ENCODE data around the gene MAST2. TPM values are rescaled to one million over a fixed set of nuclear protein-coding genes. Genes with fewer than 3 reads are reported as not detected.
"Not testable (repeated sequence)": the region's sequence is repeated elsewhere in the genome, so short reads cannot be mapped to it uniquely, and the experiment has no call there.

The MAST2 gene
- total and polyA plus RNA-seq, 2 of the 13 experiments (the other 11 are each of a cell fraction or from before 2014, with no cell fraction given) = 15.3 to 23.0 TPM

- Histone ChIP-seq H3K9ac (ENCODE audit: insufficient read depth, low read depth, low read length) (no peak overlapping the region), H3K4me3 (replicated peaks in 1 of 3; ENCODE audit: insufficient read depth in 1 of 3, low read depth in 2 of 3, low read length in 3 of 3) (no peak overlapping the region), H3K4me2 (ENCODE audit: low read depth, low read length) (no peak overlapping the region), H3K79me2 (ENCODE audit: insufficient read depth, low read length) (no peaks in the 10 kb centered on the region), H3K4me1 (ENCODE audit: insufficient read depth, low read length) (peaks cover 32% of the 10 kb centered on the region), H3K27ac (ENCODE audit: extremely low read length, insufficient read depth, low read length) (no peak overlapping the region), H2AFZ (ENCODE audit: low read length) (no peak overlapping the region), H3K27me3 (ENCODE audit: control insufficient read depth in 1 of 2, insufficient read depth in 2 of 2, low read length in 2 of 2) (no peaks in the 10 kb centered on the region), H3K9me3 (ENCODE audit: low read length) (no peaks in the 10 kb centered on the region), H3K36me3 (replicated peaks in 1 of 2; ENCODE audit: control insufficient read depth in 1 of 2, insufficient read depth in 2 of 2, low read length in 2 of 2) (0 out of 5 replicates have a peak, but pooled peaks cover 0 to 2% of the 10 kb centered on the region in 2 experiments), H4K20me1 (ENCODE audit: insufficient read depth, low read length) (0 out of 2 replicates have a peak, but pooled peaks cover 8% of the 10 kb centered on the region)
- FAIRE-seq (no peak), ATAC-seq (no peak; the same call in 2 of the 3 replicates), DNase-seq (ENCODE audit: low spot score) (peak; percentile 26)
- WGBS (ENCODE audit: low lambda C conversion rate) = 33% methylated on average over 2 of the region's 2 CpGs
- no TSS peak for BruUV-seq (replicated peaks)
- intact Hi-C loops (cut with micrococcal nuclease; ENCODE audit: unreplicated experiment) = no loop called here
- TF ChIP-seq MBNL3 (CRISPR knock-in tag; conservative IDR thresholded peaks at IDR 0.05) (no peak), ASH2L (IDR thresholded peaks at IDR 0.05; ENCODE audit: insufficient read length, low read depth, low read length) (no peak)
- ChIA-PET CTCF (ENCODE audit: low intra/inter-chr PET ratio, low total read pairs) (no interaction called here), POLR2A (no interaction called here)
- in situ Hi-C loops (cut with HindIII; ENCODE audit: extremely low pct_ligation_motif_present, low pct_unique_long_range_greater_than_20kb) = no loop called here
Measured at GRCh38 chr1:45929257-45929687, 125.9 kb downstream of the MAST2 start.

DNA sequence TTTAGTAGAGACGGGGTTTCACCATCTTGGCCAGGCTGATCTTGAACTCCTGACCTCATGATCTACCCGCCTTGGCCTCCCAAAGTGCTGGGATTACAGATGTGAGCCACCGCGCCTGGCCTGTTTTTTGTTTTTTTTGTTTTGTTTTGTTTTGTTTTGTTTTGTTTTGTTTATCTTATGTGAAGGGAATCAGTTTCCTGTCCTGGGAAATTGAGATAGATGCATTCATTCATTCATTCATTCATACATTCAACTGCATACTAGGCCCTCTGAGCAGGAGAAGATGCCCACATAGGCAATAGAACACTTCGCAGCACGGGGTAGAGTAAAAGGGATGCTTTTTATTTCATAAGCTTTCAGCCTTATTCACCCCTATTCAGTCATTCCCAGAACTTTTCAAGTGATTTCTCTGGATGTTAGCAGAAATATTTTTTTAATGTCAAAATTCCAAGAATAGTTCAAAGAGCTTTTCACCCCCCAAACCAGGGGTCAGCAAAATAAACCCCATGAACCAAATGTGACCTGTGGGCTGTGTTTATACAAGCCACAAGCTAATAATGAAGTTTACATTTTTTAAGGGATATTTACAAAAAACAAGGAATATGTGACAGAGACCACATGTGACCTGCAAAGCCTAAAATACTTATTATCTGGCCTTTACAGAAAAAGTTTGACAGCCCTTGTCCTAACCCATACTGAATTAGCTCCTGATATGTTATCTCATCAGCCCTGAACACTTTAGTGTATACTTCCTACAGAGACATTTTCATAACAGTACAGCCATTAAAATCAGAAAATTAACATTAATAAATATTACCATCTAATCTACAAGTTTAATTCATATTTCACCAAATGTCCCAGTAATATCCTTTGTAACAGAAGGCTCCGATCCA is 127.1 kb downstream of the MAST2 start:
- H3K4me1 ChIP-seq (ENCODE audit: insufficient read depth, low read length) = peaks cover 32% of the 10 kb centered on the region
- H3K4me2 ChIP-seq (ENCODE audit: low read depth, low read length) = no peak overlapping the region
- FAIRE-seq = no peak

DNA sequence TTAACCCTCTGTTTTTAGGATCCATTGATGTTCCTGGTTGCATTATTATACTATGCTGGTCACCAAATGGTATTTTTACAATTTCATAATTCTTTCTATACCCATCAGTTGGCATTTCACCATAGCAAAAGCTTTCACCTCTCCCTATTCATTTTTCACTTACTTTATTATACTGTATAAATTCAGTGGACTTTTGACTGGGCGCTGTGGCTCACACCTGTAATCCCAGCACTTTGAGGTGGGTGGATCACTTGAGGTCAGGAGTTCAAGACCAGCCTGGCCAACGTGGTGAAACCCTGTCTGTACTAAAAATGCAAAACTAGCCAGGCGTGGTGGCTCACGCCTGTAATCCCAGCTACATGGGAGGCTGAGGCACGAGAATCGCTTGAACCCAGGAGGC is 128.8 kb downstream of the MAST2 start:
- H3K4me1 ChIP-seq (ENCODE audit: insufficient read depth, low read length) = peaks cover 32% of the 10 kb centered on the region
- DNase-seq (ENCODE audit: low spot score); POLR2A ChIA-PET; H2AFZ ChIP-seq (ENCODE audit: low read length); H3K4me2 ChIP-seq (ENCODE audit: low read depth, low read length); BruUV-seq (replicated peaks); FAIRE-seq; in situ Hi-C loops (cut with HindIII; ENCODE audit: extremely low pct_ligation_motif_present, low pct_unique_long_range_greater_than_20kb); ATAC-seq; H3K4me3 ChIP-seq (replicated peaks in 1 of 3; ENCODE audit: insufficient read depth in 1 of 3, low read depth in 2 of 3, low read length in 3 of 3); H3K36me3 ChIP-seq (replicated peaks in 1 of 2; ENCODE audit: control insufficient read depth in 1 of 2, insufficient read depth in 2 of 2, low read length in 2 of 2); H3K9ac ChIP-seq (ENCODE audit: insufficient read depth, low read depth, low read length); CTCF ChIA-PET (ENCODE audit: low intra/inter-chr PET ratio, low total read pairs); H3K9me3 ChIP-seq (ENCODE audit: low read length); H4K20me1 ChIP-seq (ENCODE audit: insufficient read depth, low read length); H3K79me2 ChIP-seq (ENCODE audit: insufficient read depth, low read length); H3K27me3 ChIP-seq (ENCODE audit: control insufficient read depth in 1 of 2, insufficient read depth in 2 of 2, low read length in 2 of 2); intact Hi-C loops (cut with micrococcal nuclease; ENCODE audit: unreplicated experiment); H3K27ac ChIP-seq (ENCODE audit: extremely low read length, insufficient read depth, low read length): not testable (repeated sequence)
- 88% methylated on average over 6 of the region's 6 CpGs for WGBS (ENCODE audit: low lambda C conversion rate)

More for the DNA sequence above, 127.1 kb downstream of the MAST2 start:
- H4K20me1 ChIP-seq (ENCODE audit: insufficient read depth, low read length) = 0 out of 2 replicates have a peak, but pooled peaks cover 8% of the 10 kb centered on the region
- no peak for DNase-seq (ENCODE audit: low spot score)
- H3K9ac ChIP-seq (ENCODE audit: insufficient read depth, low read depth, low read length) = no peak overlapping the region
- no peak overlapping the region for H3K27ac ChIP-seq (ENCODE audit: extremely low read length, insufficient read depth, low read length)
- H3K9me3 ChIP-seq (ENCODE audit: low read length) = no peaks in the 10 kb centered on the region
- ChIA-PET POLR2A (no interaction called here), CTCF (ENCODE audit: low intra/inter-chr PET ratio, low total read pairs) (no interaction called here)
- intact Hi-C loops (cut with micrococcal nuclease; ENCODE audit: unreplicated experiment) (no loop called here), in situ Hi-C loops (cut with HindIII; ENCODE audit: extremely low pct_ligation_motif_present, low pct_unique_long_range_greater_than_20kb) (no loop called here)
- no peak overlapping the region for H3K4me3 ChIP-seq (replicated peaks in 1 of 3; ENCODE audit: insufficient read depth in 1 of 3, low read depth in 2 of 3, low read length in 3 of 3)
- BruUV-seq (replicated peaks) = no TSS peak
- no peak overlapping the region for H2AFZ ChIP-seq (ENCODE audit: low read length)
- 97% methylated on average over 7 of the region's 7 CpGs for WGBS (ENCODE audit: low lambda C conversion rate)
- TF ChIP-seq ZNF24 (IDR thresholded peaks at IDR 0.05) = peak; percentile 46; the same call in 1 of the 2 replicates
- TF ChIP-seq TARDBP (CRISPR knock-in tag; IDR thresholded peaks at IDR 0.05) = no peak
- peak; percentile 25; the same call in 1 of the 2 replicates for TF ChIP-seq RARA (CRISPR knock-in tag; IDR thresholded peaks at IDR 0.05)
- no peak for ATAC-seq
- no peaks in the 10 kb centered on the region for H3K79me2 ChIP-seq (ENCODE audit: insufficient read depth, low read length)
- H3K36me3 ChIP-seq (replicated peaks in 1 of 2; ENCODE audit: control insufficient read depth in 1 of 2, insufficient read depth in 2 of 2, low read length in 2 of 2) = 0 out of 5 replicates have a peak, but pooled peaks cover 0 to 2% of the 10 kb centered on the region in 2 experiments
- no peaks in the 10 kb centered on the region for H3K27me3 ChIP-seq (ENCODE audit: control insufficient read depth in 1 of 2, insufficient read depth in 2 of 2, low read length in 2 of 2)

All from HepG2 (cell line).